Measurements from ENCODE around the gene USP44.

Gene USP44

DNA sequence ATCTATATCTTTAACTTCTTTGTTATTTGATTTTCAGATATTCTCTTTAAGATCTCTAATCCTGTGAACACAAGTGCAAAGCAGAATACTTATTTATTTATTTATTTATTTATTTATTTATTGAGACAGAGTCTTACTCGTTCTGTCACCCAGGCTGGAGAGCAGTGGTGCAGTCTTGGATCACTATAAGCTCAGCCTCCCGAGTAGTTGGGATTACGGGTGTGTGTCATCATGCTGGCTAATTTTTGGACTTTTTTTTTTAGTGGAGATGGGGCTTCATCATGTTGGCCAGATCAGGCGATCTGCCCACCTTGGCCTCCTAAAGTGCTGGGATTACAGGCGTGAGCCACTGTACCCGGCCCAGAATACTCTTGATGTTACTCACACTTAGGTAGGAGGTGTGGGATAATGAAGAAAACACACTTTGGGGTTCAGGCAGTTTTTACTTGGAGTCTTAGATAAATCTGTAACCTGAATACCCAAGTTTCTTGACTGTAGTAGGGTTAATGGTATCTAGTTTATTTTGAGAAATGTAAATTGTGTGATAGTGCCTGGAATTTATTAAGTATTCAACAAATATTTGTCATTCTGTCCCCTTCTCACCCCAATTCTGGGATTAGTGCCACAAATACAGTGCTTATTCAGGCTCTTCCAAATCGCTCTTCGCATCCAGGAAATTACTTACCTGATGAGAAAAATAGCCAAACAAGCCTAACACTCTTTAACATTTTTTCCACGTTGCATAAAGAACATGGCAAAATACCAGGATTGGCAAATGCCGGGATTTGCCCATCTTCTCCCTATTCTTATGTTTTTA, 44.4 kb downstream of the USP44 start:
- Histone ChIP-seq H3K36me3 (ENCODE audit: control insufficient read depth, insufficient read depth, low read length) (peaks cover 94% of the 10 kb centered on the region), H3K4me1 (ENCODE audit: control insufficient read depth, insufficient read depth, low read length) (no peaks in the 10 kb centered on the region), H3K27ac (ENCODE audit: low read depth, low read length) (no peak overlapping the region), H3K27me3 (ENCODE audit: control insufficient read depth, insufficient read depth, low read length) (no peaks in the 10 kb centered on the region), H3K4me3 (ENCODE audit: low read depth, low read length) (no peak overlapping the region), H3K9ac (ENCODE audit: low read depth, low read length) (no peak overlapping the region), H3K9me3 (ENCODE audit: control insufficient read depth, insufficient read depth, low read length) (no peaks in the 10 kb centered on the region)

DNA sequence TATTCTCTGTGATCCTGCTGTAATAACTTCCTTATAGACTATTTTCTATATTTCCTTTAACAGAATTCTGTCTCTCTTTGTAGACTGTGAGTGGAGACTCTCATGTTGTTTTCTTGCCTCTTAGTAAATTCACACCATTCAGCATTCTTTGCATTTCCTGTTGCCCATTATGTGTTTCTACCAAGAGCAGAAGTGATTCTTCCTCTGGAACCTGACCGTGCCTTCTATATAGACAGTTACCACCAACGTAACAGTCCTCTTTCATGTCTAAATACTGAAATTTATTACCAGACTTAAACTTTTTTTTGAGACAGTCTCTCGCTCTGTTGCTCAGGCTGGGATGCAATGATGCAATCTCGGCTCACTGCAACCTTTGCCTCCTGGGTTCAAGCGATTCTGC, 46.2 kb downstream of the USP44 start:
- H3K9me3 ChIP-seq (ENCODE audit: control insufficient read depth, insufficient read depth, low read length): no peaks in the 10 kb centered on the region
- no peak overlapping the region for H3K9ac ChIP-seq (ENCODE audit: low read depth, low read length)
- no peaks in the 10 kb centered on the region for H3K4me1 ChIP-seq (ENCODE audit: control insufficient read depth, insufficient read depth, low read length)
- peaks cover 83% of the 10 kb centered on the region for H3K36me3 ChIP-seq (ENCODE audit: control insufficient read depth, insufficient read depth, low read length)
- no peaks in the 10 kb centered on the region for H3K27me3 ChIP-seq (ENCODE audit: control insufficient read depth, insufficient read depth, low read length)
- H3K4me3 ChIP-seq (ENCODE audit: low read depth, low read length): no peak overlapping the region
- H3K27ac ChIP-seq (ENCODE audit: low read depth, low read length): no peak overlapping the region

DNA sequence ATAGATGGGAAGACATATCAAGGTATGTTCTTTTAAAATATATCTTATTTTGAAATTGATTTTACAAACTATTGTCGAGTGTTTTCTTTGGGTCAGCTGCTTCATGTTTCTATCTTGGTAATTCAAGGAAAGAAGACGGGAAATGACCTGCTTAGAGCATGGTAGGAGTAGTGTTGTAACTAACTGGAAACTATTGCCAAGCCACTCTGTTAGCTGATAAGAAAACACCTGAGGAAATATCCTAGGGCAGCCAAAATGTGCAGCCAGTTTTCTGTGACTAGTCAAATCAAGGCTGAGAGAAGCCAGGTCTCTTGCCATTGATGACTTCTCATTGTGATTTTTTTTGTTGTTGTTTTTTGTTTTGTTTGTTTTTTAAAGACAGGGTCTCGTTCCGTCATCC, 47.1 kb downstream of the USP44 start:
- no peak overlapping the region for H3K27ac ChIP-seq (ENCODE audit: low read depth, low read length)
- H3K4me3 ChIP-seq (ENCODE audit: low read depth, low read length): no peak overlapping the region
- no peaks in the 10 kb centered on the region for H3K9me3 ChIP-seq (ENCODE audit: control insufficient read depth, insufficient read depth, low read length)
- no peaks in the 10 kb centered on the region for H3K27me3 ChIP-seq (ENCODE audit: control insufficient read depth, insufficient read depth, low read length)
- no peaks in the 10 kb centered on the region for H3K4me1 ChIP-seq (ENCODE audit: control insufficient read depth, insufficient read depth, low read length)
- no peak overlapping the region for H3K9ac ChIP-seq (ENCODE audit: low read depth, low read length)
- peaks cover 85% of the 10 kb centered on the region for H3K36me3 ChIP-seq (ENCODE audit: control insufficient read depth, insufficient read depth, low read length)

- H3K9me3 ChIP-seq (ENCODE audit: control insufficient read depth, insufficient read depth, low read length): no peaks in the 10 kb centered on the region
- H3K4me3 ChIP-seq (ENCODE audit: low read depth, low read length): no peak overlapping the region
- no peak overlapping the region for H3K9ac ChIP-seq (ENCODE audit: low read depth, low read length)
- H3K4me1 ChIP-seq (ENCODE audit: control insufficient read depth, insufficient read depth, low read length): no peaks in the 10 kb centered on the region
- no peak overlapping the region for H3K27ac ChIP-seq (ENCODE audit: low read depth, low read length)
- peaks cover 85% of the 10 kb centered on the region for H3K36me3 ChIP-seq (ENCODE audit: control insufficient read depth, insufficient read depth, low read length)
- no peaks in the 10 kb centered on the region for H3K27me3 ChIP-seq (ENCODE audit: control insufficient read depth, insufficient read depth, low read length)
These were observed 51.5 kb downstream of the USP44 start for GRCh38 chr12:95499772-95500171.

DNA sequence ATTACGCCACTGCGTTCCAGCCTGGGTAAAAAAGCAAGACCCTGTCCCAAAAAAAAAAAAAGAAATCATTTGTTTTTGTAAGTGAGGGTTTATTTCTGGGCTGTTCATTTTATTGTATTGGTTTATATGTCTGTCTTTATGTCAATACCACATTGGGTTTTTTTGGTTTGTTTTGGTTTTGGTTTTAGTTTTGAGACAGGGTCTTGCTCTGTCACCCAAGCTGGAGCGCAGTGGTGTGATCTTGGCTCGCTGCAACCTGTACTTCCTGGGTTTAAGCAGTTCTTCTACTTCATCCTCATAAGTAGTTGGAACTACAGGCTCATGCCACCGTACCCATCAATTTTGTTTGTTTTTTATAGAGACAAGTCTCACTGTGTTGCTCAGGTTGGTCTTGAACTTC, 52.3 kb downstream of the USP44 start:
- no peaks in the 10 kb centered on the region for H3K4me1 ChIP-seq (ENCODE audit: control insufficient read depth, insufficient read depth, low read length)
- no peaks in the 10 kb centered on the region for H3K27me3 ChIP-seq (ENCODE audit: control insufficient read depth, insufficient read depth, low read length)
- no peaks in the 10 kb centered on the region for H3K9me3 ChIP-seq (ENCODE audit: control insufficient read depth, insufficient read depth, low read length)
- no peak overlapping the region for H3K27ac ChIP-seq (ENCODE audit: low read depth, low read length)
- H3K9ac ChIP-seq (ENCODE audit: low read depth, low read length): no peak overlapping the region
- no peak overlapping the region for H3K4me3 ChIP-seq (ENCODE audit: low read depth, low read length)
- peaks cover 85% of the 10 kb centered on the region for H3K36me3 ChIP-seq (ENCODE audit: control insufficient read depth, insufficient read depth, low read length)

DNA sequence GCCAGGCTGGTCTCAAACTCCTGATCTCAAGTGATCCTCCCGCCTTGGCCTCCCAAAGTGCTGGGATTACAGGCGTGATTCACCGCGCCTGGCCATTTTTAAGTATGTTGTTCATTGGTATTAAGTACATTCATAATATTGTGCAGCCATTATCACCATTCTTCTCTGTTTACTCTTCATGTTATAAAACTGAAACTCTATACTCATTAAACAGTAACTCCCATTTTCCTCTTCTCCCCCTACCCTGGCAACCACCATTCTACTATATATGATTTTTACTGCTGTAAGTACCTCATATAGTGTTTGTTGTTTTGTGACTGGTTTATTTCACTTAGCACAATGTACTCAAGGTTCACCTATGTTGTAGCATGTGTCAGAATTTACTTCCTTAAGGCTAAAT, 54.2 kb downstream of the USP44 start:
- peaks cover 83% of the 10 kb centered on the region for H3K36me3 ChIP-seq (ENCODE audit: control insufficient read depth, insufficient read depth, low read length)
- no peak overlapping the region for H3K9ac ChIP-seq (ENCODE audit: low read depth, low read length)

DNA sequence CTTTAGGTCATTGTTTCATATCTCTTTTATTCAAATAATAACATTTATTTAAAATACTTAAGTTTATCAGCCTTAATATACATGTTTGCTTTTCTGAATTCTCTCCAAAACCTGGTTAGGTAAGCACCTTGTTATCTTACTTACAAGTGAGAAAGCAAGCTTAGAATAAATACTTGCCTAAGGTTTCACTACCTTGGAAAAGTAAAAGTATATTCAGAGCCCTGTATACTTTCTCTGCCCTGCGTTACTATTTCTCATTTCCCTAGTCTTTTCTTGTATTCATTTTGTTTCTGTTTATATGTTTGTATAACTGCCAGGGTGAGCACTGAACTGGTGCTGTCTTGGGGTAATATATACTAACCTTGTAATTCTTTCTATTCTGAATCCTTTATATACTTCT, 55.8 kb downstream of the USP44 start:
- Histone ChIP-seq H3K27ac (ENCODE audit: low read depth, low read length) (no peak overlapping the region), H3K27me3 (ENCODE audit: control insufficient read depth, insufficient read depth, low read length) (no peaks in the 10 kb centered on the region), H3K4me1 (ENCODE audit: control insufficient read depth, insufficient read depth, low read length) (no peaks in the 10 kb centered on the region), H3K9me3 (ENCODE audit: control insufficient read depth, insufficient read depth, low read length) (no peaks in the 10 kb centered on the region), H3K4me3 (ENCODE audit: low read depth, low read length) (no peak overlapping the region), H3K9ac (ENCODE audit: low read depth, low read length) (no peak overlapping the region), H3K36me3 (ENCODE audit: control insufficient read depth, insufficient read depth, low read length) (peaks cover 83% of the 10 kb centered on the region)

More for the DNA sequence above, 54.2 kb downstream of the USP44 start:
- Histone ChIP-seq H3K27me3 (ENCODE audit: control insufficient read depth, insufficient read depth, low read length) (no peaks in the 10 kb centered on the region), H3K9me3 (ENCODE audit: control insufficient read depth, insufficient read depth, low read length) (no peaks in the 10 kb centered on the region), H3K4me3 (ENCODE audit: low read depth, low read length) (no peak overlapping the region), H3K4me1 (ENCODE audit: control insufficient read depth, insufficient read depth, low read length) (no peaks in the 10 kb centered on the region), H3K27ac (ENCODE audit: low read depth, low read length) (no peak overlapping the region)

DNA sequence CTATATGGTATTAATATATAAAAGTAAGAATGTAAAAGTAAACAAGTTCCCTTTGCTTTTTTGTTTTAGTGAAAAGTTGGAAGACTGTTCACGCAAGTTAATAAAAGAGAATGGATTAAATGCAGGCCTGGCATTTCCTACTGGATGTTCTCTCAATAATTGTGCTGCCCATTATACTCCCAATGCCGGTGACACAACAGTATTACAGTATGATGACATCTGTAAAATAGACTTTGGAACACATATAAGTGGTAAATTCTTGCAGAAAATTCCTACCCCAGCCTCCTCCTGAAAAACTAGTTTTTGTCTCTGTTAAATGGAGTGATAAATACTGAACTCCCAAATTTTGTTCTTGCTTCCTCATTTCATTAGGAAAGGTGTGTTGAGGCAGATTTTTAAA, 56.4 kb downstream of the USP44 start:
- H3K27ac ChIP-seq (ENCODE audit: low read depth, low read length): no peak overlapping the region
- H3K27me3 ChIP-seq (ENCODE audit: control insufficient read depth, insufficient read depth, low read length): no peaks in the 10 kb centered on the region
- no peaks in the 10 kb centered on the region for H3K9me3 ChIP-seq (ENCODE audit: control insufficient read depth, insufficient read depth, low read length)
- H3K36me3 ChIP-seq (ENCODE audit: control insufficient read depth, insufficient read depth, low read length): peaks cover 78% of the 10 kb centered on the region
- no peak overlapping the region for H3K4me3 ChIP-seq (ENCODE audit: low read depth, low read length)
- H3K4me1 ChIP-seq (ENCODE audit: control insufficient read depth, insufficient read depth, low read length): no peaks in the 10 kb centered on the region
- no peak overlapping the region for H3K9ac ChIP-seq (ENCODE audit: low read depth, low read length)

DNA sequence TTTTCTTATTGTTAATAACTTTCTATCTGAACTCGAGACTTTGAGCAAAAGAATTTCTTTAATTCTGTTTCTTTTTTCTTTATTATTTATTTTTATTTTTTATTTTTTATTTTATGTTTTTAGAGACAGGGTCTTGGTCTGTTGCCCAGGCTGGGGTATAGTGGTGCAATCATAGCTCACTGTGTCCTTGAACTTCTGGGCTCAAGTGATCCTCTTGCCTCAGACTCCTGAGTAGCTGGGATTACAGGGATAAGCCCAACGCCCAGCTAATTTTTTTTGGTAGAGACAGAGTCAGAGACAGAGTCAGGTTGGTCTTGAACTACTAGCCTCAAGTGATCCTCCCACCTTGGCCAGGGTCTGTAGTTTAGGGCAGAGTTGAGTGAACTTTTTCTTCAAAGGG, 58.8 kb downstream of the USP44 start:
- H3K36me3 ChIP-seq (ENCODE audit: control insufficient read depth, insufficient read depth, low read length): peaks cover 79% of the 10 kb centered on the region
- no peak overlapping the region for H3K9ac ChIP-seq (ENCODE audit: low read depth, low read length)
- H3K27ac ChIP-seq (ENCODE audit: low read depth, low read length): no peak overlapping the region
- no peaks in the 10 kb centered on the region for H3K9me3 ChIP-seq (ENCODE audit: control insufficient read depth, insufficient read depth, low read length)
- no peak overlapping the region for H3K4me3 ChIP-seq (ENCODE audit: low read depth, low read length)
- H3K4me1 ChIP-seq (ENCODE audit: control insufficient read depth, insufficient read depth, low read length): no peaks in the 10 kb centered on the region
- H3K27me3 ChIP-seq (ENCODE audit: control insufficient read depth, insufficient read depth, low read length): no peaks in the 10 kb centered on the region

- H3K36me3 ChIP-seq (ENCODE audit: control insufficient read depth, insufficient read depth, low read length): peaks cover 80% of the 10 kb centered on the region
- H3K9me3 ChIP-seq (ENCODE audit: control insufficient read depth, insufficient read depth, low read length): no peaks in the 10 kb centered on the region
- no peaks in the 10 kb centered on the region for H3K27me3 ChIP-seq (ENCODE audit: control insufficient read depth, insufficient read depth, low read length)
- no peak overlapping the region for H3K27ac ChIP-seq (ENCODE audit: low read depth, low read length)
- no peaks in the 10 kb centered on the region for H3K4me1 ChIP-seq (ENCODE audit: control insufficient read depth, insufficient read depth, low read length)
- no peak overlapping the region for H3K4me3 ChIP-seq (ENCODE audit: low read depth, low read length)
- H3K9ac ChIP-seq (ENCODE audit: low read depth, low read length): no peak overlapping the region
These were observed 64.3 kb downstream of the USP44 start for GRCh38 chr12:95487024-95487423.

- H3K27ac ChIP-seq (ENCODE audit: low read depth, low read length): no peak overlapping the region
- no peak overlapping the region for H3K4me3 ChIP-seq (ENCODE audit: low read depth, low read length)
- no peaks in the 10 kb centered on the region for H3K27me3 ChIP-seq (ENCODE audit: control insufficient read depth, insufficient read depth, low read length)
- H3K36me3 ChIP-seq (ENCODE audit: control insufficient read depth, insufficient read depth, low read length): peaks cover 91% of the 10 kb centered on the region
- no peaks in the 10 kb centered on the region for H3K4me1 ChIP-seq (ENCODE audit: control insufficient read depth, insufficient read depth, low read length)
- H3K9me3 ChIP-seq (ENCODE audit: control insufficient read depth, insufficient read depth, low read length): no peaks in the 10 kb centered on the region
- H3K9ac ChIP-seq (ENCODE audit: low read depth, low read length): no peak overlapping the region
These were observed 66.8 kb downstream of the USP44 start for GRCh38 chr12:95484524-95484923.

Data from HUES48 (cell line).